ENCODE measurements around the gene KCNH1.

Gene KCNH1

GRCh38 chr1:210738256-210738655 lies 395.7 kb downstream of the KCNH1 start:
- Histone ChIP-seq H3K9ac (ENCODE audit: low read depth in 1 of 2, low read length in 2 of 2) (no peak overlapping the region), H3K27me3 (ENCODE audit: control insufficient read depth in 2 of 2, insufficient read depth in 2 of 2, low read length in 2 of 2) (no peaks in the 10 kb centered on the region), H3K4me1 (ENCODE audit: control insufficient read depth in 2 of 2, insufficient read depth in 2 of 2, low read length in 2 of 2) (no peaks in the 10 kb centered on the region), H3K9me3 (ENCODE audit: control insufficient read depth in 2 of 2, low read length in 2 of 2) (no peaks in the 10 kb centered on the region), H3K27ac (ENCODE audit: low read depth in 2 of 2, low read length in 2 of 2) (no peak overlapping the region), H3K4me3 (ENCODE audit: low read length in 2 of 2) (no peak overlapping the region), H3K36me3 (ENCODE audit: control insufficient read depth in 2 of 2, insufficient read depth in 2 of 2, low read length in 2 of 2) (no peaks in the 10 kb centered on the region)

GRCh38 chr1:210736713-210737112 lies 397.2 kb downstream of the KCNH1 start:
- Histone ChIP-seq H3K4me3 (ENCODE audit: low read length in 2 of 2) (no peak overlapping the region), H3K36me3 (ENCODE audit: control insufficient read depth in 2 of 2, insufficient read depth in 2 of 2, low read length in 2 of 2) (no peaks in the 10 kb centered on the region), H3K27ac (ENCODE audit: low read depth in 2 of 2, low read length in 2 of 2) (no peak overlapping the region), H3K9ac (ENCODE audit: low read depth in 1 of 2, low read length in 2 of 2) (no peak overlapping the region), H3K27me3 (ENCODE audit: control insufficient read depth in 2 of 2, insufficient read depth in 2 of 2, low read length in 2 of 2) (no peaks in the 10 kb centered on the region), H3K9me3 (ENCODE audit: control insufficient read depth in 2 of 2, low read length in 2 of 2) (no peaks in the 10 kb centered on the region), H3K4me1 (ENCODE audit: control insufficient read depth in 2 of 2, insufficient read depth in 2 of 2, low read length in 2 of 2) (no peaks in the 10 kb centered on the region)

GRCh38 chr1:210731597-210731996 lies 402.4 kb downstream of the KCNH1 start:
- Histone ChIP-seq H3K4me3 (ENCODE audit: low read length in 2 of 2) (no peak overlapping the region), H3K4me1 (ENCODE audit: control insufficient read depth in 2 of 2, insufficient read depth in 2 of 2, low read length in 2 of 2) (no peaks in the 10 kb centered on the region), H3K27ac (ENCODE audit: low read depth in 2 of 2, low read length in 2 of 2) (no peak overlapping the region), H3K9ac (ENCODE audit: low read depth in 1 of 2, low read length in 2 of 2) (no peak overlapping the region), H3K36me3 (ENCODE audit: control insufficient read depth in 2 of 2, insufficient read depth in 2 of 2, low read length in 2 of 2) (no peaks in the 10 kb centered on the region), H3K27me3 (ENCODE audit: control insufficient read depth in 2 of 2, insufficient read depth in 2 of 2, low read length in 2 of 2) (no peaks in the 10 kb centered on the region), H3K9me3 (ENCODE audit: control insufficient read depth in 2 of 2, low read length in 2 of 2) (no peaks in the 10 kb centered on the region)

GRCh38 chr1:210731193-210731592 lies 402.8 kb downstream of the KCNH1 start:
- Histone ChIP-seq H3K27ac (ENCODE audit: low read depth in 2 of 2, low read length in 2 of 2) (no peak overlapping the region), H3K27me3 (ENCODE audit: control insufficient read depth in 2 of 2, insufficient read depth in 2 of 2, low read length in 2 of 2) (no peaks in the 10 kb centered on the region), H3K9ac (ENCODE audit: low read depth in 1 of 2, low read length in 2 of 2) (no peak overlapping the region), H3K9me3 (ENCODE audit: control insufficient read depth in 2 of 2, low read length in 2 of 2) (no peaks in the 10 kb centered on the region), H3K4me1 (ENCODE audit: control insufficient read depth in 2 of 2, insufficient read depth in 2 of 2, low read length in 2 of 2) (no peaks in the 10 kb centered on the region), H3K36me3 (ENCODE audit: control insufficient read depth in 2 of 2, insufficient read depth in 2 of 2, low read length in 2 of 2) (no peaks in the 10 kb centered on the region), H3K4me3 (ENCODE audit: low read length in 2 of 2) (no peak overlapping the region)

DNA sequence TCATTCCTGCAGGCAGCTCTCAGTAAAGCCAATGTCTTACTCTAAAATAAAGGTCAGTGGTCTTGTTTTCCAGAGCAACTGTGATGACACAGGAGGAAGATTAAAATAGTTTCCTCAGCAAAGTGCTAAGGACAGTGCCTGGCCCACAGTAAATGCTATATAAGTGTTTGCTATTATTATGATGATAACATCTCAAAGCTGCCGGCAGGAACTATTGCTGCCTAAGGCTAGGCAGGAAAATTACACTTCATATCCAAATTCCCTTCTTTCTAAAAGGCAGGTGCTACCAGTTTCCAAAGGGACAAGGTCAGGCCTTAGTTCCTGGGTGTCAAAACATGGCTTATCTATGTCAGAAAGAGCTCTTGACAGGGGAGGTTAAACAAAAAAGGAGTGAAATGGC lies 403.9 kb downstream of the KCNH1 start:
- H3K9ac ChIP-seq (ENCODE audit: low read depth in 1 of 2, low read length in 2 of 2) = no peak overlapping the region
- no peaks in the 10 kb centered on the region for H3K36me3 ChIP-seq (ENCODE audit: control insufficient read depth in 2 of 2, insufficient read depth in 2 of 2, low read length in 2 of 2)
- no peaks in the 10 kb centered on the region for H3K27me3 ChIP-seq (ENCODE audit: control insufficient read depth in 2 of 2, insufficient read depth in 2 of 2, low read length in 2 of 2)

DNA sequence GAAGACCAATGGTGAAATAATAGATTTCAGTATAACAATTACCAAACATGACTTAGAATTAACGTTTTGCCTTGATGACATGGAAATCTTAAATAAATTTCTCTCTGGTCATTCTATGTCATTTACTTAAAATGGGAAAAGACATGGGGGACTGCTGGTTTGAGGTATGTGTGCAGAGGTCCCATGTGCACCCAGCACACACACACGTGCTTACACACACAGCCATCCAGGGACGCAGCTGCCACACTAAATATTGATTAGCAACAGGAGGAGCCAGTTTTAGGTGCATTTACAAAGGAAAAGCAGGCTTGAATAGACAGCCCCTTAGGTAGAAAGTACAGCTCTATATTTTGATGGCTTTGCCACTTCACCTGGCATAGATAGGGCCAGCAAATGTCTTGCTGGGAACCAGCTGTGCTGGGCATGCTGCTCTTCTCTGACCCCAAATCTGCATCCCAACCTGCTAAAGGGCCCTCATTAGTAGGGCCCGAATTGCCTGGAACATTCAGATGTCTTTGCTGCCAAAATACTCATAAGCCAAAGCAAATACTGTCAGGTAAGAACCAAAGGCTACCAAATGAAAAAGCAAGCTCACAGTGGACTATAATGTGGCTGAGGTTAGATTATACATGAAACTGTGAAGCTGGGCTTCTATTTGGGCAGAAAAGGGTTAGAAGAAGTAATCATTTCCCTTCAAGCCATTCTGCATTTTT lies 405.4 kb downstream of the KCNH1 start:
- Histone ChIP-seq H3K36me3 (ENCODE audit: control insufficient read depth in 2 of 2, insufficient read depth in 2 of 2, low read length in 2 of 2) (no peaks in the 10 kb centered on the region), H3K27me3 (ENCODE audit: control insufficient read depth in 2 of 2, insufficient read depth in 2 of 2, low read length in 2 of 2) (no peaks in the 10 kb centered on the region), H3K4me1 (ENCODE audit: control insufficient read depth in 2 of 2, insufficient read depth in 2 of 2, low read length in 2 of 2) (no peaks in the 10 kb centered on the region), H3K27ac (ENCODE audit: low read depth in 2 of 2, low read length in 2 of 2) (no peak overlapping the region), H3K4me3 (ENCODE audit: low read length in 2 of 2) (no peak overlapping the region), H3K9ac (ENCODE audit: low read depth in 1 of 2, low read length in 2 of 2) (no peak overlapping the region), H3K9me3 (ENCODE audit: control insufficient read depth in 2 of 2, low read length in 2 of 2) (no peaks in the 10 kb centered on the region)

More for the DNA sequence above, 403.9 kb downstream of the KCNH1 start:
- Histone ChIP-seq H3K4me3 (ENCODE audit: low read length in 2 of 2) (no peak overlapping the region), H3K9me3 (ENCODE audit: control insufficient read depth in 2 of 2, low read length in 2 of 2) (no peaks in the 10 kb centered on the region), H3K4me1 (ENCODE audit: control insufficient read depth in 2 of 2, insufficient read depth in 2 of 2, low read length in 2 of 2) (no peaks in the 10 kb centered on the region), H3K27ac (ENCODE audit: low read depth in 2 of 2, low read length in 2 of 2) (no peak overlapping the region)

GRCh38 chr1:210727709-210728108 lies 406.2 kb downstream of the KCNH1 start:
- H3K4me1 ChIP-seq (ENCODE audit: control insufficient read depth in 2 of 2, insufficient read depth in 2 of 2, low read length in 2 of 2) = no peaks in the 10 kb centered on the region
- no peak overlapping the region for H3K4me3 ChIP-seq (ENCODE audit: low read length in 2 of 2)
- no peaks in the 10 kb centered on the region for H3K36me3 ChIP-seq (ENCODE audit: control insufficient read depth in 2 of 2, insufficient read depth in 2 of 2, low read length in 2 of 2)
- no peaks in the 10 kb centered on the region for H3K9me3 ChIP-seq (ENCODE audit: control insufficient read depth in 2 of 2, low read length in 2 of 2)
- H3K9ac ChIP-seq (ENCODE audit: low read depth in 1 of 2, low read length in 2 of 2) = no peak overlapping the region
- H3K27me3 ChIP-seq (ENCODE audit: control insufficient read depth in 2 of 2, insufficient read depth in 2 of 2, low read length in 2 of 2) = no peaks in the 10 kb centered on the region
- no peak overlapping the region for H3K27ac ChIP-seq (ENCODE audit: low read depth in 2 of 2, low read length in 2 of 2)

DNA sequence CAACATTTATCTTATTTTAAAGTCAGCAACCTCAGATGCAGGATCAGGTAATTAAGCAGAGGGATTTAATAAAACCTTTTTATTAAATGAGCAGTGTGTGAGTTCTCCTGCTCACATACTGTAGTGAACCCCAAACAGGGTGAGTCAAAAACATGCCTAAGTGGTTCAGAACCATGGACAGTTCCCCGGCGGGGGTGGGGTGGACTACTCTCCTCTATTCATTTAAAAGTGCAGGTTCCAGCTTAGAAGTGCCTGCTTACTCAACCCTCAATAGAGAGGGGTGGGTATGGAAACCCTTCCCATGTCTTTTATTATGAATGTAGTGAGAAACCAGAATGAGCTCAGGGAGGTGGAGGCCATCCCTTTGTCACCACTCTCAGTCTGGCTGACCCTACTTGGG lies 407.3 kb downstream of the KCNH1 start:
- Histone ChIP-seq H3K4me3 (ENCODE audit: low read length in 2 of 2) (no peak overlapping the region), H3K4me1 (ENCODE audit: control insufficient read depth in 2 of 2, insufficient read depth in 2 of 2, low read length in 2 of 2) (no peaks in the 10 kb centered on the region), H3K9me3 (ENCODE audit: control insufficient read depth in 2 of 2, low read length in 2 of 2) (no peaks in the 10 kb centered on the region), H3K9ac (ENCODE audit: low read depth in 1 of 2, low read length in 2 of 2) (no peak overlapping the region), H3K27ac (ENCODE audit: low read depth in 2 of 2, low read length in 2 of 2) (no peak overlapping the region), H3K36me3 (ENCODE audit: control insufficient read depth in 2 of 2, insufficient read depth in 2 of 2, low read length in 2 of 2) (no peaks in the 10 kb centered on the region), H3K27me3 (ENCODE audit: control insufficient read depth in 2 of 2, insufficient read depth in 2 of 2, low read length in 2 of 2) (no peaks in the 10 kb centered on the region)

- Histone ChIP-seq H3K9me3 (ENCODE audit: control insufficient read depth in 2 of 2, low read length in 2 of 2) (no peaks in the 10 kb centered on the region), H3K36me3 (ENCODE audit: control insufficient read depth in 2 of 2, insufficient read depth in 2 of 2, low read length in 2 of 2) (no peaks in the 10 kb centered on the region), H3K27ac (ENCODE audit: low read depth in 2 of 2, low read length in 2 of 2) (no peak overlapping the region), H3K9ac (ENCODE audit: low read depth in 1 of 2, low read length in 2 of 2) (no peak overlapping the region), H3K4me1 (ENCODE audit: control insufficient read depth in 2 of 2, insufficient read depth in 2 of 2, low read length in 2 of 2) (no peaks in the 10 kb centered on the region), H3K27me3 (ENCODE audit: control insufficient read depth in 2 of 2, insufficient read depth in 2 of 2, low read length in 2 of 2) (no peaks in the 10 kb centered on the region), H3K4me3 (ENCODE audit: low read length in 2 of 2) (no peak overlapping the region)
Observed at GRCh38 chr1:210724768-210725167, 409.2 kb downstream of the KCNH1 start.

- no peak overlapping the region for H3K9ac ChIP-seq (ENCODE audit: low read depth in 1 of 2, low read length in 2 of 2)
- H3K27me3 ChIP-seq (ENCODE audit: control insufficient read depth in 2 of 2, insufficient read depth in 2 of 2, low read length in 2 of 2) = no peaks in the 10 kb centered on the region
- no peak overlapping the region for H3K4me3 ChIP-seq (ENCODE audit: low read length in 2 of 2)
- H3K4me1 ChIP-seq (ENCODE audit: control insufficient read depth in 2 of 2, insufficient read depth in 2 of 2, low read length in 2 of 2) = no peaks in the 10 kb centered on the region
- no peaks in the 10 kb centered on the region for H3K36me3 ChIP-seq (ENCODE audit: control insufficient read depth in 2 of 2, insufficient read depth in 2 of 2, low read length in 2 of 2)
- no peak overlapping the region for H3K27ac ChIP-seq (ENCODE audit: low read depth in 2 of 2, low read length in 2 of 2)
- H3K9me3 ChIP-seq (ENCODE audit: control insufficient read depth in 2 of 2, low read length in 2 of 2) = no peaks in the 10 kb centered on the region
Observed at GRCh38 chr1:210723646-210724045, 410.3 kb downstream of the KCNH1 start.

Measured in mucosa of rectum (tissue), 2 donors.